PC-9 (cell line): ENCODE results near the gene CPNE1. TPM values are rescaled to one million over a fixed set of nuclear protein-coding genes. Genes with fewer than 3 reads are reported as not detected.

ENCODE experiments used
- BruUV-seq: library from RNA; stranded (reverse); fragments of 400-500 nt; replicated peaks from 2 replicates; lab custom pipeline; 2021; lab: Mats Ljungman, UMichigan
- CTCF ChIA-PET: fragments of 300-600 bp; sonication (Branson Sonifier 250); formaldehyde crosslinking; loops from one replicate; lab custom pipeline; 2022; ENCODE audit warnings: antibody characterized with exemption; lab: Charles Lee
- POLR2A ChIA-PET: fragments of 300-600 bp; sonication (Branson Sonifier 250); formaldehyde crosslinking; loops from one replicate; lab custom pipeline; 2022; ENCODE audit warnings: antibody characterized with exemption; ENCODE audit not compliant: unreplicated experiment; lab: Charles Lee
- DNase-seq, 2 experiments: peaks; one replicate each; pipeline versions ENCODE4 v3.0.0 to v3.0.0-alpha.2; 2015 to 2022; ENCODE audit warnings: mixed read lengths in 1 of 2
- H2AFZ ChIP-seq: fragments of 200-600 bp; sonication (generic); 2 replicates; pipeline ENCODE4 v1.8.1; 2017; ENCODE audit warnings: antibody characterized with exemption
- H3F3A ChIP-seq: fragments of 200-600 bp; sonication (generic); 2 replicates; pipeline ENCODE4 v1.8.1; 2017; ENCODE audit warnings: antibody characterized with exemption, mild to moderate bottlenecking, low read depth; ENCODE audit not compliant: insufficient read depth
- H3K27ac ChIP-seq: fragments of 200-600 bp; sonication (generic); 2 replicates; pipeline ENCODE4 v1.6.1; 2016; ENCODE audit warnings: mixed run types
- H3K27me3 ChIP-seq: fragments of 200-600 bp; sonication (generic); 2 replicates; pipeline ENCODE4 v1.6.1; 2016; ENCODE audit warnings: low read depth, mixed run types; ENCODE audit not compliant: insufficient read depth
- H3K36me3 ChIP-seq: fragments of 200-600 bp; sonication (generic); 2 replicates; pipeline ENCODE4 v1.6.1; 2016; ENCODE audit warnings: low read depth, mixed run types
- H3K4me1 ChIP-seq: fragments of 200-600 bp; sonication (generic); replicated peaks from 2 replicates; pipeline ENCODE4 v1.6.1; 2016; ENCODE audit warnings: mixed run types; ENCODE audit not compliant: insufficient read depth
- H3K4me2 ChIP-seq: fragments of 200-600 bp; sonication (generic); 2 replicates; pipeline ENCODE4 v1.6.1; 2017; ENCODE audit warnings: mixed run types
- H3K4me3 ChIP-seq: fragments of 200-600 bp; sonication (generic); 2 replicates; pipeline ENCODE4 v1.6.1; 2016; ENCODE audit warnings: mixed run types
- H3K79me2 ChIP-seq: fragments of 200-600 bp; sonication (generic); 2 replicates; pipeline ENCODE4 v1.6.1; 2017; ENCODE audit warnings: low read depth, mixed run types
- H3K9me2 ChIP-seq: fragments of 200-600 bp; sonication (generic); 2 replicates; pipeline ENCODE4 v1.8.1; 2017; ENCODE audit warnings: mild to moderate bottlenecking; ENCODE audit not compliant: insufficient read depth
- H3K9me3 ChIP-seq: fragments of 200-600 bp; sonication (generic); 2 replicates; pipeline ENCODE4 v1.8.1; 2016; ENCODE audit warnings: low read depth; ENCODE audit not compliant: insufficient read depth
- H4K20me1 ChIP-seq: fragments of 200-600 bp; sonication (generic); 2 replicates; pipeline ENCODE4 v1.8.1; 2017; ENCODE audit not compliant: insufficient read depth
- EZH2 ChIP-seq: fragments of 200-600 bp; sonication (generic); IDR thresholded peaks from 2 replicates; pipeline ENCODE4 v1.8.0; 2017; ENCODE audit warnings: antibody characterized with exemption, low read depth
- intact Hi-C: fragments of 100-400 bp; cut with micrococcal nuclease; formaldehyde crosslinking; loops from one replicate; pipeline ENCODE4 v1.10.0; 2022; ENCODE audit not compliant: unreplicated experiment
- total RNA-seq: library from RNA; stranded (reverse); gene quantifications from 2 replicates; pipeline ENCODE4 v1.2.3, GENCODE V29; 2021
- TF ChIP-seq, protein P1 (sequence below): fragments of 200-600 bp; sonication (generic); conservative IDR thresholded peaks from 2 replicates; pipeline ENCODE4 v1.6.1; 2017; ENCODE audit warnings: mixed run types, antibody characterized with exemption, mild to moderate bottlenecking, moderate library complexity

The CPNE1 gene
- total RNA-seq, 1 experiment from 2014 or later = 271 TPM

- no peak overlapping the region for H2AFZ ChIP-seq
- no peaks in the 10 kb centered on the region for H3K27me3 ChIP-seq
- H3K9me2 ChIP-seq = no peaks in the 10 kb centered on the region
- CTCF ChIA-PET = interaction anchor here (0.5 kb wide), 1 partner anchor 65 kb away, joined by 6 read pairs; no protein-coding TSS in a partner anchor
- POLR2A ChIA-PET = no interaction called here
- H3K9me3 ChIP-seq = no peaks in the 10 kb centered on the region
- 0 out of 2 replicates have a peak, but pooled peaks cover 3% of the 10 kb centered on the region for H3K4me1 ChIP-seq
- no peak overlapping the region for H3K4me3 ChIP-seq
- peaks cover 5% of the 10 kb centered on the region; the same call in 1 of the 2 replicates for H3F3A ChIP-seq
- BruUV-seq = no TSS peak
- H3K4me2 ChIP-seq = no peak overlapping the region
- DNase-seq = no peak
- H3K27ac ChIP-seq = no peak overlapping the region
- 0 out of 2 replicates have a peak, but pooled peaks cover 6% of the 10 kb centered on the region for H3K36me3 ChIP-seq
- no peaks in the 10 kb centered on the region for H4K20me1 ChIP-seq
- intact Hi-C loops = no loop called here
- TF ChIP-seq, protein P1, sequence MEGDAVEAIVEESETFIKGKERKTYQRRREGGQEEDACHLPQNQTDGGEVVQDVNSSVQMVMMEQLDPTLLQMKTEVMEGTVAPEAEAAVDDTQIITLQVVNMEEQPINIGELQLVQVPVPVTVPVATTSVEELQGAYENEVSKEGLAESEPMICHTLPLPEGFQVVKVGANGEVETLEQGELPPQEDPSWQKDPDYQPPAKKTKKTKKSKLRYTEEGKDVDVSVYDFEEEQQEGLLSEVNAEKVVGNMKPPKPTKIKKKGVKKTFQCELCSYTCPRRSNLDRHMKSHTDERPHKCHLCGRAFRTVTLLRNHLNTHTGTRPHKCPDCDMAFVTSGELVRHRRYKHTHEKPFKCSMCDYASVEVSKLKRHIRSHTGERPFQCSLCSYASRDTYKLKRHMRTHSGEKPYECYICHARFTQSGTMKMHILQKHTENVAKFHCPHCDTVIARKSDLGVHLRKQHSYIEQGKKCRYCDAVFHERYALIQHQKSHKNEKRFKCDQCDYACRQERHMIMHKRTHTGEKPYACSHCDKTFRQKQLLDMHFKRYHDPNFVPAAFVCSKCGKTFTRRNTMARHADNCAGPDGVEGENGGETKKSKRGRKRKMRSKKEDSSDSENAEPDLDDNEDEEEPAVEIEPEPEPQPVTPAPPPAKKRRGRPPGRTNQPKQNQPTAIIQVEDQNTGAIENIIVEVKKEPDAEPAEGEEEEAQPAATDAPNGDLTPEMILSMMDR = no peak
- TF ChIP-seq EZH2 = no peak
- no peaks in the 10 kb centered on the region for H3K79me2 ChIP-seq
These were observed 69.2 kb downstream of the CPNE1 start for GRCh38 chr20:35595456-35595855.

GRCh38 chr20:35592339-35592974 lies 72.2 kb downstream of the CPNE1 start:
- TF ChIP-seq, protein P1 = no peak
- TF ChIP-seq EZH2 = no peak
- Histone ChIP-seq H2AFZ (no peak overlapping the region), H3K27me3 (no peaks in the 10 kb centered on the region), H3K4me2 (no peak overlapping the region), H4K20me1 (no peaks in the 10 kb centered on the region), H3K27ac (no peak overlapping the region), H3K9me2 (no peaks in the 10 kb centered on the region), H3K79me2 (no peaks in the 10 kb centered on the region), H3K9me3 (no peaks in the 10 kb centered on the region), H3K36me3 (peaks cover 9% of the 10 kb centered on the region; the same call in 1 of the 2 replicates), H3K4me1 (0 out of 2 replicates have a peak, but pooled peaks cover 3% of the 10 kb centered on the region), H3F3A (peaks cover 14% of the 10 kb centered on the region; the same call in 1 of the 2 replicates), H3K4me3 (no peak overlapping the region)
- ChIA-PET POLR2A (no interaction called here), CTCF (interaction anchor here (0.7 kb wide), 1 partner anchor 11 kb away, joined by 4 read pairs; no protein-coding TSS in a partner anchor)
- no peak for DNase-seq
- BruUV-seq = no TSS peak
- intact Hi-C loops = loop anchor here (1.0 kb wide), 1 partner anchor 9 kb away; no protein-coding TSS in a partner anchor

DNA sequence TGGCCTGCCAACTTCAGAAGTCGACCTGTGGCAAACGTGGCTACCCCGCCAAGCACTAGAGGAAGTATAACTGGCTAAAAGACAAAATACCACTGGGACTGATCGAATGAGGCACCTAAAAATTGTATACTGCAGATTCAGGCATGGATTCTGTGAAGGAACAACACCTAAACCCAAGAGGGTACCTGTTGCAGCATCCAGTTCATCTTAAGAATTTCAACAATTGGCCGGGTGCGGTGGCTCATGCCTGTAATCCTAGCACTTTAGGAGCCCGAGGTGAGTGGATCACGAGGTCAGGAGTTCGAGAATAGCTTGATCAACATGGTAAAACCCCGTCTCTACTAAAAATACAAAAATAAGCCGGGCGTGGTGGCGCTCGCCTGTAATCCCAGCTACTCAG lies 76.3 kb downstream of the CPNE1 start:
- ChIA-PET POLR2A (interaction anchor here (0.6 kb wide), 1 partner anchor 10 kb away, joined by 13 read pairs; no protein-coding TSS in a partner anchor), CTCF (interaction anchor here (0.6 kb wide), 2 partner anchors 25 to 177 kb away, joined by 3 to 7 read pairs; no protein-coding TSS in a partner anchor)
- no peak for DNase-seq
- no peak for TF ChIP-seq EZH2
- TF ChIP-seq, protein P1 = no peak
- Histone ChIP-seq H4K20me1 (no peaks in the 10 kb centered on the region), H3K4me1 (0 out of 2 replicates have a peak, but pooled peaks cover 5% of the 10 kb centered on the region), H3K4me3 (no peak overlapping the region), H3K36me3 (peaks cover 9% of the 10 kb centered on the region; the same call in 1 of the 2 replicates), H3K79me2 (no peaks in the 10 kb centered on the region), H3K27me3 (no peaks in the 10 kb centered on the region), H3K27ac (no peak overlapping the region), H3K9me2 (no peaks in the 10 kb centered on the region), H2AFZ (no peak overlapping the region), H3K4me2 (no peak overlapping the region), H3K9me3 (no peaks in the 10 kb centered on the region), H3F3A (peaks cover 9% of the 10 kb centered on the region; the same call in 1 of the 2 replicates)
- BruUV-seq = no TSS peak
- intact Hi-C loops = no loop called here
